Measurements from ENCODE around the gene FGA.

FGA gene

DNA sequence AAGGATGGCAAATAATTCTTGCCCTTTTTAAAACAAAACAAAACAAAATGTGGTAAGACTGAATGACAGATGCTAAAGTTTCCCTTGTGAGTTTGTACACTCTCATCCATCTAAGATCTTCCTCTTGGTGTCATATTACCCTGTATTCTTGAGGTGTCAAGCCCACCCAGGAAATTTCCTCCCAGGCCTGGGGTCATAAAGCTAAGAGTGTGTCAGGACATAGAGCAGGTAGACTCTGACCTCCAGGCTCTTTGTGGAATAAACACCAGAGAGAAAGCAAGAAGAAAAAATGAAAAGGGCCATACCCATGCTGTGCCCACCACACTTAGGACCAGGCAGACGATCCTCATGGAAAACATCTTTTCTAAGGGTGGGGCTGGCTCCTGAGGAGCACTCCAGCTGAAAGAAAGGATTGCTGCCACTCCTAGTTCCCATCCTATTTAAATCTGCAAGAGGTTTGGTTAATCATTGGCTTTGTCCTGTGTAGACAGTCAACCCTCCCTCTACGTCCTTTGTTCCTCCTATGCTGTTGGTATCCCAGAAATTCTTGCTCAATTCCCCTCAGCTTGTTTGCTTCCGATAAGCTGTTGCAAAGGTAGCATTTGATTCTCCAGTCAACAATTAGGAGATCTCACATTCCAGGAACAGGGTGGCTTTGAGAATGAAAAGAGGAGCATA lies at the start of gene FGA:
Gene FGA, minus strand, starts transcription at position 414 of the 678 bp plus-strand sequence. Its CDS starts 55 bp downstream, at position 359.
- no peak for DNase-seq

DNA sequence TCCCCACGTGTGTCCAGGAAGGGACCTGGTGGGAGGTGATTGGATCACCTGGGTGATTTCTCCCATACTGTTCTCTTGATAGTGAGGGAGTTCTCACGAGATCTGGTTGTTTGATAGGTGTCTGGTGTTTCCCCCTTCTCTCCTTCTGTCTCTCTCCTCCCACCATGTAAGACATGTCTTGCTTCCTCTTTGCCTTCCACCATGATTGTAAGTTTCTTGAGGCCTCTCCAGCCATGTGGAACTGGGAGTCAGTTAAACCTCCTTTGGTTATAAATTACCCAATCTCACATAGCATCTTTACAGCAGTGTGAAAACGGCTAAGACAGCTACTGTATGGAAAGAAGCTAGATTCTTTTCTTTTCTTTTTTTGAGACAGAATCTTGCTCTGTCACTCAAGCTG lies 43.5 kb upstream of the FGA start:
- no peak for DNase-seq

DNA sequence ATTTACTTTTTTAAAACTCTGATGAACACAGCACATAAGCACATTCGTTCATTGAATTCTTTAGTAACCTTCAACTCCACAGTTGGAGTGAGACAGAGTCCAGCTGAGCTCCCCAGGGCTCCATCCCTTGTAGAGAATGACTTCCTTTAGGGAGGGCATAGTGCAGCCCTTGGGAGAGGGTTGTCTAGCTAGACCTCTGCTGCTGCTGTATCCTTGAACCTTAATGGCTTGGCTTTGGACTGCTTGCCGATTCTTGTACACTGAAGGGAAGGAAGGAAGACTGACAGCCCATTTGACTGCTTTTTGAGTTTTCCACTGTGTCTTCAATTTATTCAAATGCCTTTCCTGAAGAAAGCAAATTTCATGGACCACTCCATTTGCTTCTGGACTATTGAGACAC lies 41.3 kb upstream of the FGA start:
- no peak for DNase-seq

DNA sequence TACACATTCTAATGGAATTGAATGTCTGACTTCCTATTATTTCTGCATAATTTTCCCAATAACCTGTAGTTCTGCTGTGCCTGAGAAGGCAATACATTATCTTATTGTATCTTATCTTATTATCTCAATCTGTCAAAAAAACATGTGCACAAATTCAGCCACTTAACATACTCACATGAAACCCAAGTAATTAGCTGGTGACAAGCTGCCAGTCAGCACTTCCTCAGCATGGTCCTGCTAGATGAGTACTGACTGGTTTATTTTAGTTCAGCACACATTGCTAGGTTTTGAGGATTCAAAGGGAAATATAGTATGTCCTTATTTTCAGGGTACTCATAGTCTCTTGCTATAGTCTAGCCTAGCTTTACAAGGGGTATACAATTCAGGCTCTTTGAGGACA lies 39.8 kb upstream of the FGA start:
- no peak for DNase-seq

DNA sequence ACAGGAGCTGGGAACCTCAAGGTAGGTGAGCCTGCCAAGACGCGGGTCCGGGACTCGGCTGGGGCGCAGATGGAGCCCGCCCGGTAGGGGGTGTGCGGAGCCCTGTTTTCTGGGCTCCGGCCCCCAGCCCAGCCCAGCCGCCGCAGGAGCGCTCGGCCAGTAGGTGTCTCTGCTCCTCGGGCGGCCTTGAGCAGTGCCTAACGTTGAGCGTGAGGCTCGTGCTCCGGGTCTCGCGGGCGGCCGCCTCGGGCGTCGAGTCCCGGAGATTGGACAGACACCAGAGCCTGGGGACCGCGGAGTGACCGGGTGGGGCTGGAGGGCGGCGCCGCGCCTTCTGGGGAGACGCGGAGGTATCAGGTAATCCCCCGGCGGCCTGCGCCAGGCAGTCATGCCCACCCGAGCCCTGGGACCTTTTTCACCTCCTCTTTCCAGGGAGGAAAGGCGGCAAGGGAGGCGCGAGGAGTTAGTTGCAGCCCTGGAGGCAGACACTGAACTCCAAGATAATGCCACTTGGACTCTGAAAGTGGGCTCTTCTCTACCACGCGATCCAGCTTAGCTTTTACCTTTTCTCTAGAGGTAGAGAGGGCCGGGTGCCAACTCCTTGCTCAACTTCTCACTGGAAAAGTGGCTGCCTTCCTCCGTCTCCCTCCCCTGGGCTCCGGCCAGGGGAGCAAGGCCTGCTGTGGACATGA lies 36.4 kb upstream of the FGA start:
- DNase-seq = peak; percentile 77

DNA sequence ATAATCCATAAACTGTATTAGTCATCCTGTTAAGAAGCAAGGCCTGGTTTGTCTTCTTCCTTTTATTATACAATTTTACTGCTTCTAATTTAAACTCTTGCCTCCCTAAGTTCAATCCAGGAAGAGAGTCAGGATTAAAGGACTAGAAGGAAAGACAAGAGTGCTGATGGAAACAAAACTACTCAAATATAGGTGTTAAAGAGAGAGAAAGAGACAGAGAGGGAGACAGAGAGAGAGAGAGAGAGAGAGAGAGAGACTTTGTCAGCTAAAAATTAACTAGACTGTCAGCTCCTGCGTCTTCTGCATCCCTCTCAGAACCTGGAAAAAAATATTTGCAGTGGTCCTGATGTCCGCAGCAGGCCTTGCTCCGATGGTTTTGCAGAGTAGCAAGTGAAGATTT lies 35.4 kb upstream of the FGA start:
- no peak for DNase-seq

DNA sequence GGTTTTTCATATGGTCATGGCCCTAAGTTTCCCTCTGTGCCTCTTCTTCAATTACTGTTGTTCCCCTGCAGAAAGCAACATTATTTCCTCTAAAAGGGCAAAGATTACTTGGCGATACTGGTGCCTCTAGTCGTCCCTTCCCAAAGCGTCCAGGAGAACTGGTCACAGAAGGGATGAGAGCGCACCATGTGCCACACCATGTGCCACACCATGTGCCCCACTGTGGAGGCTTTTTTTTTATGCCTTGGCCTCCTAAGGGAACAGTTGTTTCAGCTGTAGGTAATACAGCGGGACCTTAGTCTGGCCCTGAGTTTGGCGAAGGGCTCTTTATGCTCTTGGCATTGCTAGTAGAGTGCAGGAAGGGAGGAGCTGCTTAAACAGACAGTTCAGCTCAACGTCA lies 33.5 kb upstream of the FGA start:
- no peak for DNase-seq

DNA sequence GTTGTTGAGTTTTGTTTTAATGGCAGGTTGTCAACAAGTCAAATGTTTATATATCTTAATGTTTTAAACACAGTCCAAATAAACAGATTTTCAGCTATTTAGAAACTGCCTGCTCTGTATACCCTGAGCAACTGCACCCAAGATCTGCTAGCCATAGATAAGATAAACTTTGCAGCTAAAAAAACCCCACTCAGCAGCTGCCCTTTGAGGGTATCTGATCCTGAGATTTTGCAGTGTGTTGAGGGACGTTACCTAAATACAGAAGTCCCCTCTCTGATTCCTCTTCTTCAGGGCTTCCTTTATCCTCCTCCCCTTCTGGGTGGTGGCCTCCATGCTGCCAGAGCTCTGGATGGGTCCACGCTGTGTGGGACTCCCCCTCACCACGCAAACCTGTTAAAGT lies 32.9 kb upstream of the FGA start:
- no peak for DNase-seq

DNA sequence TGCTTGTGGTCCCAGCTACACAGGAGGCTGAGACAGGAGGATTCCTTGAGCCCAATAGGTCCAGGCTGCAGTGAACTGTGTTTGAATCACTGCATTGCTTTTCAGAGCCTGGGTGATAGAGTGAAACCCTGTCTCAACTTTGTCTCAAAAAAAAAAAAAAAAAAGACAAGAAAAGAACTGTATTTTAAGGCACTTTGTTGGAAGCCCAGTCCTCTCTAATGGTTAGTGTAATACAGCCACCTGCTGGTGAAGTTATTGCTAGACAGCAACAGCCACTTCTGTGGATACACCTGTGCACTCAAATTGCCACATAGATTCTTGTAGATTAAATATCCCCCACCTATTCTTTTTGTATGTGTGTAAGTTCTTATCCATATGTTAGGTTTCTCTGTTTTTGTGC lies 32.1 kb upstream of the FGA start:
- DNase-seq = no peak

DNA sequence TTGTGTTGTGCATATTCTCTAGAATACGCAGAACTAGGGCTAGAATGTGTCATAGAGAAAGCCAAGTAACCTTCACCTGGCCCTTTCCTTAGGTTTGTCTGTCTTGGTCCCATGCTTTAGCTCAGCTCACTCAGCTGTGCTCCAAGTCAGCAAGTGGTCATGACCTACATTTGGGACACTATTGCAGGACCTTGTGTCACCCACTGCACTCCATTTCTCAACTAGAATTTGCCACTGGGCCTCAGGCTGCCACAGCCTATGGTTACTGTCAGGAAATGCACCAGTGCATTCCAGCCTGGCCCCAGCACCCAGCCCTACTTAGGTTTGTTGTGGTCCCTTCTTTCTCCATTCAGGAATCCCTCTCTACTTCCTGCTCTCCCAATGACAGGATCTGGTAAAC lies 29.6 kb upstream of the FGA start:
- no peak for DNase-seq

DNA sequence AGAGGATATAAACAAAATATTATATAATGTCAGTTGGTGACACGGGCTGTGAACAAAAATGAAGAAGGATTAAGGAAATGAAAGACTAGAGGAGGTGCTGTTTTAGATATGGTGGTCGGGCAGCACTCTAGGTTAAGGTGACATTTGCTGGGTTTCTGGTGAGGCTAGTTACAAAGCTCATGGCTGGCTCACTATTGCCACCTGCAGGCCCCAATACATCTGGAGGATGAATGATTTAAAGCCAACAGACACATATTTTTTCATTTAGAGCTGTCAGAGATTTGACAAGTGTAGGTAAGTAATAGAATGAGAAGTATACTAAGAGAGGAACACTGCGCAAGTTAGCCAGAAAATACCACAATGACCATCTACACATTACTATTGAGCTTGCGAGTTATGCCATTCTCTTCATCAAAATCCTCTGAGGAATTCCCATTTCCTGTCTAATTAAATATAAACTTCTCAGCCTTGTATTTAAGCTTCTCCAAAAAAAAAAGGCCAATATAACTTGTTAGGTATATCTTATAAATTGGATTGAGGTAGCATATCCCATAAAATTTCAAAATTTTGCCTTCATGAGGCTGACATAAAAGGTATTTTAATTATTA lies 28.3 kb upstream of the FGA start:
- DNase-seq = peak; percentile 57

DNA sequence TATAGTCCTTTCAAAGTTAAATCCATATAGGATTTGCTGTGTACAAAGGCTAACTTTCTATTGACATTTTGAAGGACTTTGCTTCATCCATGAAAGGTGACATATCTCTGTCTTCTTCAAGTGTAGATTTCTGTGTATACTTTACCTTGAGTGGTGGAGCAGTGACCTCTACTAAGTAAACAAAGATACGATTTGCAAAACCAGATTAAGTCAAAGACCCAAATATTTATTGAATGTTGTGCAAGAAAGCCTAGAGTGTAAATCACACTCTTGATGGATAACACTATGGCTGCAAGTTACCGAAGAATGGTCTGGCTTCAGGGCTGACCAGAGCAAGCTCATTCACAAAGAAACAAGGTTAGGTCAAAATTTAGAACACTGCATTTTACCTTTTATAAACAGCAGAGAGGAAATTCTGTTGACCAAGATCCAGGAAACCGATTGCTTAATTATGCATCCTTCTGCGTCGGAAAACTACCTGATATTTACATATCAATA lies 27.3 kb upstream of the FGA start:
- DNase-seq = no peak

DNA sequence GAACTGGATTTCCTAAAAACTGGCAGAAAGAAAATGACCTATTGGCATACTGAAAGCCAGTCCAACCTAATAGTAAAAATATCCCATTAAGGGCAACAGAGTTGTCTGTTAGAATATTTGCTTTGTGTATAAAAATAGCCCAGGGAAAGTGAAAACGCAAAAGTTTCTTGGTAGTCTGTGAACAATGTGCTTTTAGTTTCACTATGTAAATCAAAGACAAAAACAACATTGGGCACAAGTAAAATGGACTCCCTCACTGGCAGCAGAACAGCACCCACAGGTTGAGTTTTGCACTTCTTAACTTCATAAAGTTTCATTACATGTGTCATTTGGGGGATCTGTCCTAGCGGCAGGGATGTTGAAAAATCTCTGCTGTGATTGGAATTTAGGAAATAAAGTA lies 26.2 kb upstream of the FGA start:
- no peak for DNase-seq

DNA sequence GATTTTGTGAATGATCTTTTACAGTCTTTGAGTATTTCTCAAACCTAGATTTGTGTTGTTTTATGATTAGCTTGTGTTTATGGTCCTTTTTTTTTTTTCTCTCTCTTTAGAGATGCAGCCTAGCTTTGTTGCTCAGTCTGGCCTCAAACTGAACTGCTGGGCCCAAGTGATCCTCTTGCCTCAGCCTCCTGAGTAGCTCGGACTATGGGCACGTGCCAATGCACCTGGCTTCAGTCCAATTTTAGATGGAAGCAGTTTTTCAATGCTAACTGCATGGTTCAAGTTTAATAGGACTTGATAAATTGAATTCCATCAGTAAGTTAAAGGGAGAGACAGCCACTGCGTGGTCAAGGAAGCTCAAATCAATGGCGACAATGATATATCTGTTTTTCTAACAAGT lies 25.7 kb upstream of the FGA start:
- DNase-seq = no peak

DNA sequence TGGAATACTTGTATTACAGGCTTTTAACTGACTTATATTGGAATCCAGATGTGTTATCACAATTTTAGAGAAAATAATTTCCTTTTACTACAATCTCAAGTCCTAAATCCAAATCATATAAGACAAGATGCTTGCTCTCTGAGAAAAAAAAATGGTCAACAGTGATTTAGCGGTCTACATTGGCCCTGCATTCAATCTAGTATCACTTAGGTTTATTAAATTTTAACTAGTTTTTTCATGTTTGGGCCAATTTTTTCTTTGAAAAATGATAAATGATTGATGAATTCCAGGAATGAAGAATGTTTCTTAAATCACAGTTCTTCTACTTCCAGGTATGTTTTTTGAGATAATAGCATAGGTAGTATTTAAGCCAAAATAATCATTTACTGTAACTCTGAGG lies 24.7 kb upstream of the FGA start:
- no peak for DNase-seq

DNA sequence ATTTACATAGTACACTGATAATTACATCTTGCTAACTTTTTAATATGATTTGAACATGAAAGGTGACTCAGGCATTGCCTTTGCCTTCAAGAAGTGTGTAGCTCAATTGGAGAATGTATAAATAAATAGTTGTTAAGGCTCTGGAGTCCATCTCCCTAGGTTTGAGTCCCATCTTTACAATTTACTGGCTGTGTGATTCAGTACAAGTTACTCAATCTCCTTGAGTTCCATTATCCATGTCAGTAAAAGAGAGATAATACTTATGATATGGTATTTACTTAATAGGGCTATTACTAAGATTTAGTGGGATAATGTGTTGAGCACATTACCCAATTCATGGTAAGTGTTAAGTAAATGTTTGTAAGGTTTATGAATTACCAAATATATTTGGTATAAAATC lies 23.8 kb upstream of the FGA start:
- no peak for DNase-seq

DNA sequence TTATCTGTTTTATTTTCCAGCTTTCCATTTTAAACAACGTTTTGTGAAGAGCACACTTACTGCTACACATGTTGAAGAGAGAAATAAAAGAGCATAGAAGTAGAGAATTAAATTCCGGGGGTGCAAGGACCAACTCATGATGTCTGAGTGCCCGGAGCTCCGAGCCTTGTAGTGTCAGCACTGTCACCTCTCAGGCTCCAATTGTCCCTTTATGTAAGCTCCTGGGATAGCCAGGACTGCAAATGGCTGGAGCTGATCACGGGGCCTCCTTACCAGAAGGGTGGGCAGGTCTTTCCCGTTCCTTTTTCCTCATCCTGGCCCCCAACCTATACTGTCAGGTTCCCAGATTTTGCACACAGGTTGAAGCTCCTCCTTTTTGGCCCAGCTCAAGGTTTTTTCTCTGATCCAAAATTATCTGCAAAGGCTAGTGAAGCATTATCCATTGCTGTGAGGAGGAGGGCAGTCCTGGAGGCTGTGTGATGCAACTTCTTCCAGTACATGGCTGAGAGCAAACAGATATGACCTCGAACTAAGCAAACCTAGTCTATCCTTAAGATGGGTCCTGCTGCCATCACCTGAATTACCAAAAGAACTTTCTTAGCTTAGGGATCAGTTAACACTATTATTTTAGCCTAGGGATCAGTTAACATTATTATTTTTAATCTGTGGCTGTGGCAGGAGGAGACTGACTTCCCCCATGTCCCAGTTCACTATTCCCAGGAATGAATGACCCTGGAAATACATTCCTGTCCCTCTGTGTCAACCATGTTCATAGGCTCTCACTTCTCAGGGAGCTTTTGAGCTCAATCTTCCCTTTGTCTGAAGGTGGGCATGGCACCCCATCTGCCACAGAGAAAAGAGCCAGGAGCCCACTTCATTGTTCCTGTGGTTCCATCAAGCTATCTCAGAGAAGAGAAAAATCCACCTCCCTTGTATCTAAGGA lies 22.2 kb upstream of the FGA start, which contains the start of gene FGG:
Gene FGG, minus strand, starts transcription at position 185 of the 943 bp plus-strand sequence. Its CDS starts 47 bp downstream, at position 138.
- no peak for DNase-seq

DNA sequence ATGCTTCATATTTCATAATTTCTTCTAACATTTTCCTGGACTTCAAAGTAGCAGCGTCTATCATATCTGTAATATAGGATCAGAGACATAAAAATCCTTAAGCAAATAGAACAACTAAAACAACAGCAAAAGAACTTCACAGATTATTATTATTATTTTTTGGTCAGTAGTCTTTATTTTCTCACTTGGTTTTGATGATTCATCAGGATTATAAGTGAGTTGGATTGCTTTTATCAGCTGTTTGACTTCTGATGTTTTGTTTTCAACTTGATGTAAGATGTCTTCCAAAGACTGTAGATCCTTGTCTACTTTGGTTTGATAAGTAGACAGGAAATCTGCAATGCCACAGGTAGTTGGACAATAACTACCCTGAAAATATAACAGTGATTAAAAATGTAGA lies 21.3 kb upstream of the FGA start:
- DNase-seq = no peak

DNA sequence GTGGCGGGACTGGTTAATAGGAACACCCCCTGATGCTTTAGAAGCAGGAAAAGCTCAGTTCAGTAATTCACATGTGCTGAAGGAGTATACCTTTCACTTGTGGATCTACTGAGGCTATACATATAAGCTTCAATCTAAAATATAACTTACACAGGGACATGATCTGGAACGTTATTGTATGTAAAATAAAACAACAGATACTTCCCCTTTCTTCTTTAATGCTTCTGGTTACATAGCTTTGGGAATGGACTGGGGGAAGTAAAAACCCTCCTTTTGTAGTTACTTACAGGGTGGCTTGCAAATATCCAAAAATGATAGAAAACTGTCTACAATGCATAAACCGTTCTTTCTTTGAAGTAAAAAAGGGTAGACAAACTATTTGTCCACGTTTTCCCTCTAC lies 20.0 kb upstream of the FGA start:
- DNase-seq = no peak

DNA sequence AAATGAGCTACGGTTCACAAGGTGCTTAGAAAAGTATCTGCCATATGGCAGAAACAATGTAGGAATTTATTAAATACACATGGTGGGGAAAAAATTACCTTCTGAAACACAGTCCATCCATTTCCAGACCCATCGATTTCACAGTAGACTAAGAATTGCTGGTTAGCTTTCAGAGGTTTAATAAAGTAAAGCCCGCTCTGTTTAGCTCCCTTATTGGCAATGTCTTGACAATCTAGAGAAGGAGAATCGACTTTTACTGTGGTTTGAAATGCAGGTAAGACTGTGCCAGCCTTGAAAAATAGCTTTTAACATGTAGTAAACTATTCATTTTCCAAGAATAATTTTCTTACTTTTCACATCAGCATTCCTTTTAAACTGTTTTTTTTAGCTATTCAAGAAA lies 19.0 kb upstream of the FGA start:
- no peak for DNase-seq

DNA sequence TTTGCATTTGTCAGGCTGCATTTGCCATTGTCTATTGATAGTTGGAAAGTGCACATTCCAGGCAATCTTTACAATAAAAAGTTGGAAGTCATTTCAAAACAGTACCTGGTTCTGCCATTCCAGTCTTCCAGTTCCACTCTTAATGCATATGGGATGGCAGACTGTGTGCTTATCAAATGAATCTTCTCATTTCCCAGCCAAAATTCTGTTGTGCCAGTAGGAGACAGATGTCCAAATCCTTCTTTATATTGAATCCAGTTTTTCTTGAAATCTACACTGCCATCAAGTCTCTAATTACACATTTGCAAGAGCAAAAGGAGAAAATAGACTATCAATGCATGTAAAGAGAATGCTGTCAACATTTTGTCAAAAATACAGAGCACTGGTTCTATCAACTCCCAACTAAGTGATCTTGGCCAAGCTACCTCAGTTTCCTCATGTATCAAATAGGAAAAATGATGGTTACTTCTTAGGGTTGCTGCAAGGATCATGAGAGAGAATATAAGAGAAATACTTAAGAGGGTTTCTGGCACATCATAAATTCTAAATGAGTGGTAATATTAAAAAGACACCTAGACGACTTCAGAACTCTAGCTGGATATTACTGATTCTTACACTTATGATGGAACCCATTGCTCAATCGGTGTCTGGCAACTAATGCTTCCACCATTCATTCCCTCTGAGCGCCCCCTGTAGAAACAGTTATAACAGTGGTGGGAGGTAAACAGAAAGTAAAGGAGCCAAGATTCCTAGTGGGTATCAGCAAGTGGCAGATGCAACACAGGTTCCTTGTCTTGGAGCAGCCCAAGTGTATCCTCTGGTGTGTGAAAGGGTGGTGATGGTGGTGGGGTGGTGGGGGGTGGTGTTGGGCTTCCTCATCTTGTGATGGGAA lies 18.1 kb upstream of the FGA start:
- no peak for DNase-seq
